Neural progenitor cell (in vitro differentiated cells): ENCODE measurements around the gene TPCN1. TPM values are rescaled to one million over a fixed set of nuclear protein-coding genes. Genes with fewer than 3 reads are reported as not detected.

ENCODE experiments used
- DNase-seq: peaks from one replicate; pipeline ENCODE4 v3.0.0-alpha.2; 2016; ENCODE audit warnings: low spot score
- H2AFZ ChIP-seq: fragments of 200-600 bp; sonication (generic); replicated peaks from 2 replicates; pipeline ENCODE4 v1.6.1; 2016; ENCODE audit warnings: antibody characterized with exemption
- H3F3A ChIP-seq: fragments of 200-600 bp; sonication (generic); 2 replicates; pipeline ENCODE4 v1.6.1; 2016; ENCODE audit warnings: antibody characterized with exemption, low read depth
- H3K27ac ChIP-seq: fragments of 200-600 bp; sonication (generic); 2 replicates; pipeline ENCODE4 v1.5.1; 2016; ENCODE audit warnings: mild to moderate bottlenecking
- H3K27me3 ChIP-seq: fragments of 200-600 bp; sonication (generic); 2 replicates; pipeline ENCODE4 v1.6.1; 2016; ENCODE audit warnings: mild to moderate bottlenecking, moderate library complexity
- H3K36me3 ChIP-seq: fragments of 200-600 bp; sonication (generic); 2 replicates; pipeline ENCODE4 v1.5.1; 2016
- H3K4me1 ChIP-seq: fragments of 200-600 bp; sonication (generic); 2 replicates; pipeline ENCODE4 v1.6.1; 2016; ENCODE audit warnings: mixed run types
- H3K4me2 ChIP-seq: fragments of 200-600 bp; sonication (generic); 2 replicates; pipeline ENCODE4 v1.6.1; 2016
- H3K4me3 ChIP-seq: fragments of 200-600 bp; sonication (generic); 2 replicates; pipeline ENCODE4 v1.5.1; 2016
- H3K79me2 ChIP-seq: fragments of 200-600 bp; sonication (generic); 2 replicates; pipeline ENCODE4 v1.6.1; 2016; ENCODE audit warnings: low read depth
- H3K9ac ChIP-seq: fragments of 200-600 bp; sonication (generic); 2 replicates; pipeline ENCODE4 v1.6.1; 2016
- H3K9me3 ChIP-seq: fragments of 200-600 bp; sonication (generic); 2 replicates; pipeline ENCODE4 v1.5.1; 2016; ENCODE audit warnings: low read depth
- H4K20me1 ChIP-seq: fragments of 200-600 bp; sonication (generic); 2 replicates; pipeline ENCODE4 v1.6.1; 2016; ENCODE audit warnings: low read depth
- H3K27ac Mint-ChIP-seq: 3 replicates; pipeline ENCODE4 v1.8.0; 2021; ENCODE audit warnings: mixed read lengths
- H3K27me3 Mint-ChIP-seq: 2 replicates; pipeline ENCODE4 v1.8.0; 2022; ENCODE audit warnings: low read depth, mild to moderate bottlenecking, inconsistent platforms, moderate library complexity, mixed read lengths; ENCODE audit not compliant: insufficient read depth
- H3K36me3 Mint-ChIP-seq: 3 replicates; pipeline ENCODE4 v1.8.0; 2021; ENCODE audit warnings: mixed read lengths
- H3K4me1 Mint-ChIP-seq: 3 replicates; pipeline ENCODE4 v1.8.0; 2021; ENCODE audit warnings: mixed read lengths
- H3K4me3 Mint-ChIP-seq: 3 replicates; pipeline ENCODE4 v1.8.0; 2021; ENCODE audit warnings: mild to moderate bottlenecking, moderate library complexity, mixed read lengths
- H3K9me3 Mint-ChIP-seq: 3 replicates; pipeline ENCODE4 v1.8.0; 2020; ENCODE audit warnings: mixed read lengths
- CTCF ChIP-seq: fragments of 200-600 bp; sonication (generic); IDR thresholded peaks from 2 replicates; pipeline ENCODE4 v1.5.1; 2017; ENCODE audit warnings: antibody characterized with exemption, mild to moderate bottlenecking
- EZH2 ChIP-seq: fragments of 200-600 bp; sonication (generic); IDR thresholded peaks from 2 replicates; pipeline ENCODE4 v1.6.1; 2017; ENCODE audit warnings: antibody characterized with exemption, mild to moderate bottlenecking, moderate library complexity
- EZH2phosphoT487 ChIP-seq: fragments of 200-600 bp; sonication (generic); IDR thresholded peaks from 2 replicates; pipeline ENCODE4 v1.6.1; 2017; ENCODE audit warnings: antibody characterized with exemption
- total RNA-seq: library from RNA; depleted of rRNA; stranded (reverse); fragments of >200 nt; gene quantifications from 2 replicates; pipeline ENCODE4 v1.2.3, GENCODE V29; 2015; ENCODE audit warnings: low replicate concordance

Gene TPCN1
- total RNA-seq, 1 donor from 2014 or later = 12.2 TPM

DNA sequence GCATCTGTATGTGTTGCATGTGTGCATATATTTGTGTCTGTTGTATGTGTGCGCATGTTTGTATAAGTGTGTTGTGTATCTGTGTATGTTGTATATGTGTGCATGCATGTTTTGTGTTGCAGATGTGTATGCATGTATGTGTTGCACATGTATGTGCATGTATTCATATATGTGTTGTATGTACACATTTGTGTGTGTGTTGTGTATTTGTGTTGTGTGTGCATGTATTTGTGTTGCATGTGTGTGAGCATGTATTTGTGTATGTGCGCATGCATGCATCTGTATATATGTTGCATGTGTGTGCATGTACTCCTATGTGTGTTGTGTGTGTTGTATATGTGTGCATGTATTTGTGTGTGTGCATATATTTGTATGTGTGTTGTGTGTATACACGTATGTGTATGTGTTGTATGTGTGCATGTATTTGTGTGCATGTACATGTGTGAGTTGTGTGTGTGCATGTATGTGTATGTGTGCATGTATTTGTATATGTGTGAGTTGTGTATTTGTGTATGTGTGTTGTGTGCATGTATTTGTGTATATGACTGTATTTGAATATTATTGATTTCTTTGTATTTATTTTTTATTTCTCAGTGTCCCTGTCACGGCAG, 96.9 kb downstream of the TPCN1 start:
- H3K27ac Mint-ChIP-seq = no peak overlapping the region
- DNase-seq = no peak
- H3K4me3 ChIP-seq = no peak overlapping the region
- TF ChIP-seq CTCF = no peak
- TF ChIP-seq EZH2phosphoT487 = no peak
- no peak for TF ChIP-seq EZH2
- H3K9me3 ChIP-seq = no peaks in the 10 kb centered on the region
- no peak overlapping the region for H2AFZ ChIP-seq
- no peak overlapping the region for H3K4me2 ChIP-seq
- peaks cover 8% of the 10 kb centered on the region for H3K4me1 Mint-ChIP-seq
- no peaks in the 10 kb centered on the region for H3K36me3 ChIP-seq
- H3K4me3 Mint-ChIP-seq = no peak overlapping the region
- no peak overlapping the region for H3K9ac ChIP-seq
- H3K27me3 ChIP-seq = no peaks in the 10 kb centered on the region
- peaks cover 13% of the 10 kb centered on the region for H3K27me3 Mint-ChIP-seq
- H3K9me3 Mint-ChIP-seq = peaks cover 4% of the 10 kb centered on the region
- no peaks in the 10 kb centered on the region for H4K20me1 ChIP-seq
- H3K4me1 ChIP-seq = peaks cover 4% of the 10 kb centered on the region
- no peaks in the 10 kb centered on the region for H3K79me2 ChIP-seq
- no peak overlapping the region for H3K27ac ChIP-seq
- H3F3A ChIP-seq = peaks cover 20% of the 10 kb centered on the region
- H3K36me3 Mint-ChIP-seq = peaks cover 11% of the 10 kb centered on the region

DNA sequence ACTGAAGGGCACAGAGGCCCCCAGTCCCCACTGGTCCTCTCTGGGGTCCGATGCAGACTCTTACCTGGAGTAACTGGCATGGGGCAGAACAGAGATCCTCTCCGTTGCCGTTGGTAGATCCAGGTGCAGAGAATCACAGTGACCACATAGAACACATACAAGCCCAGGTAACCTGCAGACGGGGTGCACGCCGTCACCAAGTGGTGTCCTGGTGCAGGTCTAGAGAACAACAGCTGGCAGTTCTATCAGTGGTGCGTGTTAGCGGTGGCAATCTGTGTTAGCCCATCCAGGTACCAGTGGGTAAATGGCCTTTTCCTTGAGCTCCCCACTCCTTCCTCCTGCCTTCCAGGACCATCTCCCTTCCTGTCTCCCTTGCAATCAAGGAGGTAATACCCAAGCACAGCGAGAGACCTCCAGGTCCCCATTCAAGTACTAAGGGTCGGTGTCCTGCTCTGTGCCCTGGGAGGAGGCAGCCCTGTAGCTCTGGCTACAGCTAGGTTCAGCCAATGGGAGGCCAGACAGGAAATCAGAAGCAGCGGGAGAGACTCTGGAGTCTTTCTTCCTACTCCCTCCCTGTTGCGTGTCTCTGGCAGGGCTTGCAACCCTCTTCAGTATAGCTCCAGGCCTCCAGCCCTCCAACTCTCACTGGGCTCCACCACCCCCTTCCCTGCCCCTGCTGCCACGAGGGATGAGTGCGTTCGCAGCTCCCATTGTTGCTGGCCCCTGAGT, 97.8 kb downstream of the TPCN1 start:
- H3K4me3 Mint-ChIP-seq = no peak overlapping the region
- H3K27ac Mint-ChIP-seq = no peak overlapping the region
- H3K36me3 Mint-ChIP-seq = peaks cover 11% of the 10 kb centered on the region
- Histone ChIP-seq H3K79me2 (no peaks in the 10 kb centered on the region), H3K4me1 (peaks cover 4% of the 10 kb centered on the region), H3K4me3 (no peak overlapping the region), H3K27ac (no peak overlapping the region), H3K9me3 (no peaks in the 10 kb centered on the region), H3K27me3 (no peaks in the 10 kb centered on the region), H2AFZ (no peak overlapping the region), H3F3A (peaks cover 20% of the 10 kb centered on the region), H4K20me1 (no peaks in the 10 kb centered on the region), H3K9ac (no peak overlapping the region), H3K4me2 (no peak overlapping the region), H3K36me3 (no peaks in the 10 kb centered on the region)
- DNase-seq = peak; percentile 13
- TF ChIP-seq CTCF = no peak
- TF ChIP-seq EZH2 = no peak
- peaks cover 7% of the 10 kb centered on the region for H3K4me1 Mint-ChIP-seq
- peaks cover 4% of the 10 kb centered on the region for H3K9me3 Mint-ChIP-seq
- H3K27me3 Mint-ChIP-seq = peaks cover 10% of the 10 kb centered on the region

GRCh38 chr12:113320401-113320800, 99.1 kb downstream of the TPCN1 start:
- Mint-ChIP-seq H3K9me3 (peaks cover 4% of the 10 kb centered on the region), H3K36me3 (peaks cover 8% of the 10 kb centered on the region), H3K27ac (no peak overlapping the region), H3K4me1 (peaks cover 3% of the 10 kb centered on the region), H3K27me3 (peaks cover 7% of the 10 kb centered on the region), H3K4me3 (no peak overlapping the region)
- DNase-seq = no peak
- no peaks in the 10 kb centered on the region for H3K9me3 ChIP-seq
- H3F3A ChIP-seq = peaks cover 20% of the 10 kb centered on the region
- H4K20me1 ChIP-seq = no peaks in the 10 kb centered on the region
- H2AFZ ChIP-seq = no peak overlapping the region
- TF ChIP-seq EZH2 = no peak
- H3K36me3 ChIP-seq = no peaks in the 10 kb centered on the region
- H3K9ac ChIP-seq = no peak overlapping the region
- no peak overlapping the region for H3K4me2 ChIP-seq
- H3K79me2 ChIP-seq = no peaks in the 10 kb centered on the region
- peaks cover 4% of the 10 kb centered on the region for H3K4me1 ChIP-seq
- H3K27me3 ChIP-seq = no peaks in the 10 kb centered on the region
- no peak overlapping the region for H3K4me3 ChIP-seq
- no peak overlapping the region for H3K27ac ChIP-seq

GRCh38 chr12:113322343-113322742, 101.1 kb downstream of the TPCN1 start:
- Histone ChIP-seq H3K79me2 (no peaks in the 10 kb centered on the region), H2AFZ (no peak overlapping the region), H3K9me3 (no peaks in the 10 kb centered on the region), H3K4me3 (no peak overlapping the region), H3K36me3 (no peaks in the 10 kb centered on the region), H3K4me1 (peaks cover 9% of the 10 kb centered on the region), H3K9ac (no peak overlapping the region), H3K27ac (no peak overlapping the region), H3F3A (peaks cover 26% of the 10 kb centered on the region), H3K27me3 (no peaks in the 10 kb centered on the region), H4K20me1 (no peaks in the 10 kb centered on the region), H3K4me2 (no peak overlapping the region)
- H3K9me3 Mint-ChIP-seq = peaks cover 4% of the 10 kb centered on the region
- H3K4me1 Mint-ChIP-seq = peaks cover 7% of the 10 kb centered on the region
- peaks cover 10% of the 10 kb centered on the region for H3K36me3 Mint-ChIP-seq
- DNase-seq = no peak
- H3K27me3 Mint-ChIP-seq = peaks cover 12% of the 10 kb centered on the region
- H3K4me3 Mint-ChIP-seq = no peak overlapping the region
- TF ChIP-seq CTCF (no peak), EZH2 (no peak), EZH2phosphoT487 (no peak)
- H3K27ac Mint-ChIP-seq = no peak overlapping the region
